Measurements from ENCODE around the gene LEFTY2.
"Not testable (repeated sequence)": the region's sequence is repeated elsewhere in the genome, so short reads cannot be mapped to it uniquely, and the experiment has no call there.

LEFTY2 gene

DNA sequence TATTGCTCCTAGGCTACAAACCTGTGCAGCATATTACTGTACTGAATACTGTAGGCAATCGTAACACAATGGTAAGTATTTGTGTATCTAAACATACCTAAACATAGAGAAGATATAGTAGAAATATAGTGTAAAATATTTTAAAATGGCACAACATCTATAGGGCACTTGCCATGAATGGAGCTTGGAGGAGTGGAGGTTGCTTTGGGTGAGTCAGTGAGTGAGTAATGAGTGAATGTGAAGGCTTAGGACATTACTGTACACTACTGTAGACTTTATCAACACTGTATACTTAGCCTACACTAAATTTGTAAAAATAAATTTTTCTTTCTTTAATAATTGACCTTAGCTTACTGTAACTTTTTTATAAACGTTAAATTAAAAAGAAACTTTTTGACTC, 7.9 kb downstream of the LEFTY2 start:
- no peak for DNase-seq (ENCODE audit: extremely low spot score, insufficient read length, low read depth)
- no peak for FAIRE-seq

DNA sequence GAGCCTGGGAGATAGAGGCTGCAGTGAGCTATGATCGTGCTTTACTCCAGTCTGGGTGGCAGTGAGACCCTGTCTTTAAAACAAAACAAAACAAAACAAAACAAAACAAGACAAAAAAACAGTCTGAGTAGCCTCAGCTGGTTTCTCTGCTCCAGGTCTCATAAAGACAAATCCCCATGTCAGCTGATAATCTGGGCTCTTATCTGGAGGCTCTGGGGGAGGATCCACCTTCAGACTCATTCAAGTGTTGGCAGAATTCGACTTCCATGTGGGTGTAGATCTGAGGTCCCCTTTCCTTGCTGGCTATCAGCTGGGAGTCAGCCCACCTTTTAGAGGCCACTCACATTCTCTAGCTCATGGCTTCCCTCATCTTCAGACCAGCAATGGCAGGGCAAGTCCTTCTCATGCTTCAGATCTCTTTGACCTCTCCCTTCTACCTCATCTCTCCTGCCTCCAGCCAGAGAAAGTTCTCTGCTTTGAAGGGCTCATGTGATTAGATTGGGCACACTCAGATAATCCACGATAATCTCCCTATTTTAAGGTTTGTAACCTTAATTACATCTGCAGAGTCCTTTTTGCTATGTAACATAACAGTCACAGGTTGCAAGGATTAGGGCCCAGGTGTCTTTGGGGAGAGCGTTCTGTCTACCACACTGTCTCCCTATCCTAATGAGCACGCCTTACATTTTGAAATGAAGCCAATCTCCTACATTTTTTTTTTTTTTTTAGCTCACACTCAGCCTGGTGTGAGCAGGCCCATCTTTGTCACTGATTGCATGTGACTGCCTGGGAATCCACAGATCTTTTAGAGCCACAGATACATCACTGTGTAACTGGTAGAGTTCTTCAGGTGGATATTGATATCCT, 9.5 kb downstream of the LEFTY2 start:
- DNase-seq (ENCODE audit: extremely low spot score, insufficient read length, low read depth) = no peak

DNA sequence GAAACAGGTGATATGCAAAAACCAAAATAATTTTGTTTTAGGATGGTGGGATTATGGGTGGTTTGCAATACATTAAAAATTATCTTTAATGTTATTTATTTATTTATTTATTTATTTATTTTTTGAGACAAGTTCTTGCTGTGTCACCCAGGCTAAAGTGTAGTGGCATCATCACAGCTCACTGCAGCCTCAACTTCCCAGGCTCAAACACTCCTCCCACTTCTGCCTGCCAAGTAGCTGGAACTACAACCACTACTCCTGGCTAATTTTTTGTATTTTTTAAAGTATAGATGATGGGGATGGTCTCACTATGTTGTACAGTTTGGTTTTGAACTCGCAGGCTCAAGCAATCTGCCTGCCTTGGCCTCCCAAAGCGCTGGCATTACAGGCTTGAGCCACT, 10.5 kb downstream of the LEFTY2 start:
- FAIRE-seq (no peak), DNase-seq (ENCODE audit: extremely low spot score, insufficient read length, low read depth) (no peak)

More for the DNA sequence above, 9.5 kb downstream of the LEFTY2 start:
- no peak for FAIRE-seq

DNA sequence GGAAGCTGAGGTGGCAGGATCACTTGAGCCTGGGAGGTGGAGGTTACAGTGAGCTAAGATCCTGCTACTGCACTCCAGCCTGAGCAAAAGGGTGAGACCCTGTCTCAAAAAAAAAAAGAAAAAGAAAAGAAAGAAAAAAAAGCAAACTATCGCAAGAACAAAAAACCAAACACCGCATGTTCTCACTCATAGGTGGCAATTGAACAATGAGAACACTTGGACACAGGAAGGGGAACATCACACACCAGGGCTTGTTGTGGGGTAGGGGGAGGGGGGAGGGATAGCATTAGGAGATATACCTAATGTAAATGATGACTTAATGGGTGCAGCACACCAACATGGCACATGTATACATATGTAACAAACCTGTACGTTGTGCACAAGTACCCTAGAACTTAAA, 11.6 kb downstream of the LEFTY2 start:
- not testable (repeated sequence) for FAIRE-seq; DNase-seq (ENCODE audit: extremely low spot score, insufficient read length, low read depth)

DNA sequence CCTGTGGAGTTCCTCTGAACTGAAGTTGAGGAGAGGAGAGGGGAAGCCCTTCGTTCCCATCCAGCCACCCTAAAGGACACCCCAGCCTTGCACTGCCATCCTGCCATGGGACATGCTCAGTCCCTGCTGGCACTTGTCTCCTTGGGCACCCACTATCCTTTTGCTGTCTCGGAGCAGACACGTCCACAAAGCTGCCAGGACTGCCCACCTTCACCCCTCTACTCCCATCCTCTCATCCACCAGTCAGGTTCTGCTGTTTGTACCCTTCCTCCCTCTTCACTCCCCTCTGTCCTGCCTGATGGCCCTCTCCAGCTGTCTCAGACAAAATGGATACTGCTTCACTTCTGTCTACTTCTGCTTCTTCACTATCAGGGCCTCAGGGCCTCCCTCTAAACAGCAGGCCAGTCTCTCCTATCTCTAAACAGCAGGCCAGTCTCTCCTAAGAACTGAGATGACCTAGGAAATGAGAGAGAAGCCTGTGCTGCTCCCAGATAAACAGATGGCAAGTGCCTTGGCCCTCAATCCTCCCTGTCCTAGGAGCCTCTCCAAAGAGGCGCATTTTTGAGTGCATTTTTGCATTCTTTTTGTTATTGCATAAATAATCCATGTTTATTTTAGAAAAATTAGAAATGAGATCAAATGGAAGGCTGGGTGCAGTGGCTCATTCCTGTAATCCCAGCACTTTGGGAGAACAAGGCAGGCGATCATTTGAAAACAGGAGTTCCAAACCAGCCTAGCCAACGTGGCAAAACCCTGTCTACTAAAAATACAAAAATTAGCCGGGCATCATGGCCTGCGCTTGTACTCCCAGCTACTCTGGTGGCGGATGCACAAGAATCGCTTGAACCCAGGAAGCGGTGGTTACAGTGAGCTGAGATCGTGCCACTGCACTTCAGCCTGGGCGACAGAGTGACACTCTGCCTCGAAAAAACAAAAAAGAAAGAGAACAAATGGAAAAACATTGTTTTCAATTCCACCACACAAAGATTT, 12.5 kb downstream of the LEFTY2 start:
- FAIRE-seq (no peak), DNase-seq (ENCODE audit: extremely low spot score, insufficient read length, low read depth) (no peak)

DNA sequence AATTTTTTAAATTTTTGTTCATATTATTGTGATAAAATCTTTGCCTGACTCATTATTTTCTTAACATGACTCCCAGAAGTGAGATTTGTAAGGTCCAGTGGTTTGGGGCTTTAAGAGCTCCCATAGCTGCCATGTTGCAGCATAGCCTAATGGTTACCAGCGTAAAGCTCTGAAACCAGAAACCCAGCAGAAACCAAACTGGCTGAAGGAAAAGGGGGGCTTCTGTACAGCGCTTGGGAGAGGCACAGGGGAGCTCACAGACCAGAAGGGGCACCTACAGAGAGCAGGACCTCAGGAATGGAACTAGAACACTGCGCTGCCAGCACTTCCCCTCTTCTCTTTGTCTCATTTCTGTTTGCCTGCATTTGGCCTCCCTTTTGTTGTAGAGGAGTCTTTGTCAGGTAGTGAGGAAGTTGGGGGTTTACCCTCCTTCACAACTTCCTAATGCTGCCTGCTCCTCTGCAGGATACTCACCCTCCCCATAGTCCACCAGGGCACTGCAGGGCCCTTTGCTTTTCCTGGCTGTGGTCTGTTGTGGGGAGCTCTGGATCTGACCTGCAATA, 14.4 kb downstream of the LEFTY2 start:
- DNase-seq (ENCODE audit: extremely low spot score, insufficient read length, low read depth) (no peak), FAIRE-seq (no peak)

DNA sequence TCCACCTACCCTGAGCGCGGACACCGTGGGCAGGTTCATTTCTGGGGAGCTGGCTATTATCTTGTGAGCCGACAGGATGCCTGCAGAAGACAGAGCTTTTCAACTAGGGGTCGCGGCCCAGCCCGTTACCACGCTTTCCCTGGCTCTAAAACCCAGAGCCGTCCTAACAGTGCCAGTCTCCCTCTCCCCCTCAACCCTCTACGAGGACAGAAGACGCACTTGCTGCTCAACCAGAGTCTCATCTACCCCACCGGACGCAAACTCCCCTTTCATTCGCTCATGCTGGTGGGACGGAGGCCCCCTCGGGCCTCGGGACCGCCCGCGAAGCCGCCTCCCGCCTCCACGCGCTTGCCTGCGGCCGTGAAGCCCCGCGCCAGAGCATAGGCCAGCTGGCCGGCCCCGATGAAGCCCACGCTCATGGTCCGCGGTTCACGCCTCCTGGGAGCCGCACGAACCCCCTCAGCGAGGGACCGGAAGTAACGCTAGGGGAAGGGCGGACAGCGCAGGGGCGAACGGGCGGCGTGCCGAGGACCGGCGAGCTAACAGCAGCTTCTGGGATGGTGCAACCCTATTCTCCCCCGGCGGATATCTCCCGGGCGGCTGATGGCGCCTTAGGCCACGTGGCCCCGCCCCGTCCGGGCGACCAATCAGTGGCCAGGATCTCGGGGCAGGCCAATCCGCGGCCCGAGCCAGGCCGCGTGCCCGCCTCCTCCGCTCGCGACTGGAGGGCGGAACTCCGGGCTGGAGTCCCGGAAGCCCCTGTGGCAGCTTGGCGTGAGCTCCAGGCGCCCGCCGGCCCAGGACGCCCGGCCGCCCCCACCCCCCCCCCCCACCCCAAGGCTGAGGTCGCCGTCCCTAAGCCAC, 17.1 kb downstream of the LEFTY2 start, which contains the start of gene PYCR2:
TSS of gene PYCR2 (minus strand) at position 559 of the 864 bp plus-strand sequence. CDS start at position 419, 140 bp downstream.
- DNase-seq (ENCODE audit: extremely low spot score, insufficient read length, low read depth) (peak; percentile 99), FAIRE-seq (peak; percentile 96)

DNA sequence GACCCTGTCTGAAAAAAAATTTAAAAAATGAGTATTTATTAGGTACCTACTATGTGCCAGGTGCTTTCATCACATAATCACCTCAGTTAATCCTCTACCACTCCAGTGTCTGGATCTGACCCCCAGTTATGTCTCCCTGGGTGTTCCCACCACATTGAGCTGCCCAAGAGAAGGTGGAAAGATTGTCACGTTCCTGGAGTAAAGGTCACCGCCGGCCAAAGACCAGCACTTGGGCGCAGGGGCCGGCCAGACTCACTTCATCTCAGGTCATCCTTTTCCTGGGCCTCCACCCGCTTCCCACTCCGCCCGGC, 17.7 kb downstream of the LEFTY2 start:
- FAIRE-seq (no peak), DNase-seq (ENCODE audit: extremely low spot score, insufficient read length, low read depth) (no peak)

DNA sequence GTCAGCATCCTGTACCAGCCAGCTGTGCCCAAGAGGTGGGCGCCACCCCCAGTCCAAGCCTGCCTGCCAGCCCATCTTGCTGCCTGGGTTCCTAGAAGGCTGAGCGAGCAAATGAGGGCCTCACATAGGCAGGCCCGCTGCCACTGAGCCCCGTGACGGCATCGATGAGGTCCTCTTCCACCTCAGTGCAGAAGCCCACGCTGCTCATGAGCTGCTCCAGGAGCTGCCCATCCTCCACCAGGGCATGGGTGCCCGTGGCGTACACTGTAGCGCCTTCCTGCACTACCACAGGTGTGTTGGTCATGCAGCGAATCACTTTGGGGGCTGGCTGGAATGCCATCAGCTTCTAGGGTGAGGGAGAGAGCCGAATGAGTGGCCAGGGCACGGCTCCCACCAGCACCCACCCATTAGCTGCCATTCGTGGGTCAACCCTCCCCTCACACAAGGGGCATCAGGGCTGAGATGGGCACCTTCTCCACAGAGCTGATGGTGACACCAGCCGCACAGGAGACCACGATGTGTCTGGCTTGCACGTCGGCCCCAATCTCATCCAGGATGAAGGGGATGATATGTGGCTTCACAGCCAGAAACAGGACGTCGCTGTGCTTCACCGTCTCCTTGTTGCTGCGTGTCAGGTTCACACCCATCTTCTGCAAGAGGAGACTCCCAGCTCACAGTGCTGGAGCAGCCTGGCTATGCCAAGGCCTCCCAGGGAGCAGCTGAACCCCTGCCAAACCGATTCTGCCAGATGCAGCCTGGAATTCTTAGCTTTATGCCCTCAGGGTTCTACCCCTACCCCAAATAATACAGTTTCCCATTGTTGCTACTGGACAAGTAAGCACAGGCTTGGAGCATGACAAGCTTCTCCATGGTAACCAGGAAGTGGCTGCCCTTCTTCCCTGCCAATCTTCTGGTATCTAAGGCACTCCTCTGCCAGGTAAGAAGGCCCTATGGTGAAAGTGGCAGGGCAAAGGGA, 19.0 kb downstream of the LEFTY2 start:
- no peak for DNase-seq (ENCODE audit: extremely low spot score, insufficient read length, low read depth)

DNA sequence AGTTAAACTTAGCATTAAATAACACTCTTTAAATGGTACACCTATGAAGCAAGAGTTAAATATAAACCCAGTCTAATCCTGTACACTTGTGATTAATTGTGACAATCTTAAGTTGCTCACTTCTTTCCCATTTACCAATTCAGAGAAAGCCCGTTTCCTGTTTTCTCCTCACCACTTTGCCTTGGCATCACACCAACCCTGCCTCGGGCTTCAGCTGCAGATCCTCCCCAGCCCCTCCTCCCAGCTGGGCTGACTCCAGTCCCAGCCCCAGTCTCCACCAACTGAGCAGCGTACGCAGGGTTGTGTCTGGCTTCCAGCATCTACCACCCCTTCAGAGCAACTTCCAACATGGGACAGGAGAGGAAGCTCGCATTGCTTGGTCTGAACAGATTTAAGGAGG, 21.1 kb downstream of the LEFTY2 start:
- FAIRE-seq (no peak), DNase-seq (ENCODE audit: extremely low spot score, insufficient read length, low read depth) (no peak)

More for the DNA sequence above, 19.0 kb downstream of the LEFTY2 start:
- no peak for FAIRE-seq

DNA sequence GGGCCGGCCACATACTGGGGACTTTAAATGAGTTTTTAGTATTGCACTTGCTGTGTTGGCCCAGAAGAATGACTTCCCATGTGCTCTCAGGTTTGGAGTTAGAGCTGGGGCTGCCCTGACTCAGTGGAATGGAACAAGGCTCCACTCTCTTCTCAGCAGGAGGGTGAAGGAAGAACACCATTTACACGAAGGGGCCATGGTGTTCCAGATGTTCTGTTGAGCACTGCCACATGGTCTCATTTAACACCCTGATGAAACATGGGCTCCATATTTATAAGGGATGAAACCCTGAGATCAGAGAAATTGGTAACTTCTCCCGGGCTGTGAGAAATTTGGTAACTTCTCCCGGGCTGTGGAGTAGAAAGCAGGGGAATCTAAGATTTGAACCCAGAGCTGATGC, 22.7 kb downstream of the LEFTY2 start:
- FAIRE-seq (no peak), DNase-seq (ENCODE audit: extremely low spot score, insufficient read length, low read depth) (no peak)

DNA sequence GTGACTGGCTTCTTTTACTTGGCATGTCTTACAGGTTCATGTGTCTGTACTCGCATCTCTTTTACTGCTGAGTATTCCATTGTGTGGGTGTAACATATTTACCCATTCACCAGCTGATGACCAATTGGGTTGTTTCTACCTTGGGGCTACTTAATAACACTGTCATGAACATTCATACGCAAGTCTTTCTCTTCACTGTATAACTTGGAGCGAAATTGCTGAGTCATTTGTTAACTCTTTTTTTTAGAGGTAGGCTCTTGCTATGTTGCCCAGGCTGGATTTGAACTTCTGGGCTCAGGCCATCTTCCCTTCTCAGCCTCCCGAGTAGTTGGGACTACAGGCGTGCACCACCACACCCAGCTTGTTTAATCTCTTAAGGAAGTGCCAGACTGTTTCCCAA, 23.5 kb downstream of the LEFTY2 start:
- FAIRE-seq (no peak), DNase-seq (ENCODE audit: extremely low spot score, insufficient read length, low read depth) (no peak)

DNA sequence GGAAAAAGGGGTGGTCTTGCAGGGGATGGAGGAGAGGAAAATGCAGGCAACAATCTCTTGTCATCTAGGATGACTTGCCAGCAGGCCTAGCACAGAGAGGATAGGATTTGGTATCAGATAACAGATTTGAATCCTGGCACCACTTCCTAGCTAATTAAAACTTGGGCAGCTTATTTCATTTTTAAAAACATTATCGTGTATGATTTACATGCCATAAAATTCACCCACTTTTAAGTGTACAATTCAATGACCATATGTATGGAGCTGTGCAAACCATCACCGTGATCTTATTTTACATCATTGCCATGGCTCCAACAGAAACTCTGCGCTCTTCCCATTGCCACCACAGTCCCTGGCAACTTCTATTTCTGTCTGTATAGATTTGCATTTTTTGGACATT, 23.9 kb downstream of the LEFTY2 start:
- DNase-seq (ENCODE audit: extremely low spot score, insufficient read length, low read depth) = no peak
- no peak for FAIRE-seq

DNA sequence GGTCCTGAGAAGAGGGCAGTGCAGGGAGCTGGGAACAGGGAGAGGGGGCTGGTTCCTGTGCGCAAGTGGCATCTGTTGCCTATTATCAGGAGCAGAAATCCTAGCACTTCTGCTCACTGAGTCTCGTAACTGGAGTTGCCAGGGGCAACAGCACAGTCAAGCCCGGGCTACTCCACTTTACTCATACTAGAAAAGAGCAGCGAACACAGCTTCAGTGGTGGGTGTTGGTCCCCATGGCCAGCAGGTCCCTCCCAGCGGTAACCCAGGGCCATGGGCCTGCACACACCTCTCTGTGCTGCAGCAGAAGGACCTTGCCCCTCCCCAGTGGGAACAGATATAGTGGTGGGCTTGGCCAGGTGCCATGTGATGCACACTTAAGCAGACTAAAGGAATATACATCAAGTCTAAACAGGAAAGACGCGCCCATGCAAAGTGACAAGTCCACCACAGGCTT, 25.5 kb downstream of the LEFTY2 start:
- DNase-seq (ENCODE audit: extremely low spot score, insufficient read length, low read depth) (no peak), FAIRE-seq (no peak)

DNA sequence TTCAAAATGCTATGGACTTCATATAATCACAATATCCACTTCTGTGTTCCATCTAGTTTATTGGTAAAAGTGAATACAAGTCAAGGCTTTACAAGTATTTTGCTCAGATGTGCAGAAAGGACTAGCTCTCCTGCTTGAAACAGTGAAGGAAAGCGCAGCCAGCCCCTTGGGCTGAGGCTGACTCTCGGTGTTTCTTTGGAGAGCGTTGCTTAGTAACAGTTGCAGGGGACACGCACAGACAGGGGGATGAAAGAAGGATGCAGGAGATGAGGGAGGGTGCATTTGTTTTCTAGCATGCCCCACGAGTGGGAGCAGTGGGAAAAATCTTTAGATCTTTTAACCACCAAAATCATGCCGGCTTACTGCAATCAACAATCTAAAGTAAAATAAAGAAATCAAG, 26.1 kb downstream of the LEFTY2 start:
- DNase-seq (ENCODE audit: extremely low spot score, insufficient read length, low read depth) (no peak), FAIRE-seq (no peak)

DNA sequence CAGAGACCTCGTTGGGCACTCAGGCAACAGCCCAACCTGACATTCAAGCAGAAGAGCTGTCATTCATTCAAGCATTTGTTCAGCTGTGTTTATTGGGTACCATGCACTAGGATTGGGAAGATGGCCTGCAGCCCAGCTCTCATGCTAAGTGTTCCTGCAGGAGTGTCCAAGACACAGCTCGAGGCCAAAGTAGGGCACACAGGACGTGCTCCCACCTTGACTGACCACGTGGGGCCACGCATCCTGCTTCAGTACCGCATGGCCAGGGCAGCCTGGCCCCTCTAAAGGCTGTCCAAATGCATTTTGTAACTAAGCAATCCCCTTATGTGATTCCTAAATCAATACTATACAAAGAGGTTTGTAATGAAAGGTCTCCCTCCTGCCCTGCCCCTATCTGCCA, 26.6 kb downstream of the LEFTY2 start:
- DNase-seq (ENCODE audit: extremely low spot score, insufficient read length, low read depth) = no peak
- no peak for FAIRE-seq

DNA sequence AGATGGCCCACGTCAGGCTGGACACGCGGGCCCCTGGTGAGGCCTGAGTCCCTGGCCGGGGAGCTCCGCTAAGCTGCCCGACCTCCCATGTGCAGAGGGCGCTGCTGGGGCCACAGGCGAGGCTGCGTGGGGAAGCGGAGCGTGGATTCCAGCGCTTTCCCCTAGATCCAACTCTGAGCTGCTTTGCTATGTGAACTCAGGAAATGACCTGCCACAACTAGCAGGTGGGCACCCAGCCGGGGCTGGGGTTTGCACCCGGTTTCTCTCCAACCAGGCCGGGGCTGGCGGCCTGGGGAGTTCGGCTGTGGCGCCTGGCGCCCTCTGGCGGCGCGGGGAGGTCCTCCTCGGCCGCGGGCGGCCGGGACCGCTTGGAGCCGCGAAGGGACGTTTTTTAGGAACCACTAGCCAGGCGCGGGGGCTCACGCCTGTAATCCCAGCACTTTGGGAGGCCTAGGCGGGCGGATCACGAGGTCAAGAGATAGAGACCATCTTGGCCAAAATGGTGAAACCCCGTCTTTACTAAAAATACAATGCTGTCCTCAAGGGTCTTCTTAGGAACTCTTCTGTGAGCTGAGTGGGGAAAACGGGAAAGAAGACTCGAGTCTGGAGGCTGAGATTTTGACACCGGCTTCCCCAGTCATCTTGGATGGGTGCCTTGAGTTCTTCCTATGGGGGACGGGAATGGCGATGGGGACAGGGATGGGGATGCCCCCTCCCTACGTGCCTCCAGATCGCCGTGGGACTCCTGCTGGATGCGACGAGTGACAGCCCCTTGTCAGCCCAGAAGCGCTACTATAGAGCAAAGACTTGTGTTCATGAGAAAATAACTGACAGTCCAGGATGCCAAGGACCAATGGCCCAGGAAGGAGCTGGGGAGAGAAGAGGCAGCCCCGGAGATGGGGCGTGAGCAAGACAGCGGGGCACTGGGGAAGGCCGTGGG, 29.6 kb downstream of the LEFTY2 start:
- FAIRE-seq = no peak

More for the DNA sequence above, 29.6 kb downstream of the LEFTY2 start:
- DNase-seq (ENCODE audit: extremely low spot score, insufficient read length, low read depth) = peak; percentile 58
